Measurements from ENCODE around the gene HOXD11.

HOXD11 gene

DNA sequence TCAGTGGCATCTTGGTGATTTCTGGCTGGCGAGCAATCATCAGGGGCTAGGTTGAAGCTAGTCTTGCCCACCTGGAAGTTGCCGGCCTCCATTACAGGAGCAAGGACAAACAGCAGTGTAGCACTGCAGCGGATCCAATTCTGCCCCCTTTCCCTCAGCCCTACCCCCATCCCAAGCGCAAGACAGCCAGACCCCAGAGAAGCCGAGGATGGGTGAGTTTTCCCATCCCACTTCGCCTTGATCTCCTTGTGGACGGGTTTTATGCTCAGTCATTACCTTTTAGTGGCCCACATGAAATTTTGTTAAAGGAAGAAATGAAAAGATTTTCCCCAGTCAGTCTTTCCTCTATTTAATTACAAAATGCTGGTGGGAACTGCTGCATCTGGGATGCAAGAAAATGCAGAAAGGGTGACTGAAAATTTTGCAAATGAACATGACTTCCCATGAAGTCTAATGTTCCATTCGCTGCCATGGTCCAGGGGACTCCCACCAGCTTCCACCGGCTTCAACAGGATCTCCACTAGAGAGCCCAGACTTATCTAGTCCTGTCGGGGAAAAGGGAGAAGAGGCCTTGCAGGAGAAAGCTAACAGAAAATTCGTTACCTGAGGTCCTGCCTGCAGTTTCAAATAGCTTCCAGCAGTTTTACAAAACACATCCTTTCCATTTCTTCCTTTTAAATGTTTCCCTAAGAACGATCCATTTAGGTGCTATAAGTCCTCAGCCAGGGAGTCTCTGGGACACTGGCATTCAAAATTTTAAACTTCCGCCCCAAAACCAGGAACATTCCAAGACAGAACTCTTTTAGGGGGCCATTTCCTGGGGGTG lies 13.5 kb downstream of the HOXD11 start:
- DNase-seq (ENCODE audit: low spot score), result no peak

GRCh38 chr2:176121190-176122051 lies 14.3 kb downstream of the HOXD11 start:
- DNase-seq (ENCODE audit: low spot score), result no peak

DNA sequence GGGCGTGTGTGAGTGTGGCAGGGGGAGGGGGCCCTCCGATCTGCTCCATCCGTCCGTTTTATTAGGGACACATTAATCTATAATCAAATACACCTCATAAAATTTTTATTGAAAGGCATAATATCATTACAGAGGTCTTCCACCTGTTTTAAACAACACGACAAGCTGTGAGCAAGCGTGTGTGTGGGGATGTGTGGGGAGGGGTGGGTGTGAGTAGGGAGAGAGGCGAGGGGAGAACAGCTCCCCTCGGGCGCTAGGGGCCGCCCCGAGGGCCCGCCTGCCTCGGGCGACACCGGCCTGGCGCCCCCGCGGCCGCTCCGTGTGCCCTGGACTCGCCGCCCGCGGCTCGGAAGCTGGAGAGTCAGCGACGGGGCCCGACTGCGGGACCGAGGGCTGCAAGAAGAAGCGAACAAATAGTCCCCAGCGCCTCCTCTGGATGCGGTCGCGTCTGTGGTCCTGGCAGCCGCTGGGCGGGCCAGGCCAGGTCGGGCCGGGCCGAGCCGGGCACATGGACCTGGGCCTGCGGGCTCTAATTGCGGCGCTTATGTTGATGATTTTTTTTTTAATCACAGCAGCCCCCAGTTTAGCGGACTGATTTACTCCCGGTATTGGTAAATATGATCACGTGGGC lies 15.1 kb downstream of the HOXD11 start:
- DNase-seq (ENCODE audit: low spot score), result no peak

DNA sequence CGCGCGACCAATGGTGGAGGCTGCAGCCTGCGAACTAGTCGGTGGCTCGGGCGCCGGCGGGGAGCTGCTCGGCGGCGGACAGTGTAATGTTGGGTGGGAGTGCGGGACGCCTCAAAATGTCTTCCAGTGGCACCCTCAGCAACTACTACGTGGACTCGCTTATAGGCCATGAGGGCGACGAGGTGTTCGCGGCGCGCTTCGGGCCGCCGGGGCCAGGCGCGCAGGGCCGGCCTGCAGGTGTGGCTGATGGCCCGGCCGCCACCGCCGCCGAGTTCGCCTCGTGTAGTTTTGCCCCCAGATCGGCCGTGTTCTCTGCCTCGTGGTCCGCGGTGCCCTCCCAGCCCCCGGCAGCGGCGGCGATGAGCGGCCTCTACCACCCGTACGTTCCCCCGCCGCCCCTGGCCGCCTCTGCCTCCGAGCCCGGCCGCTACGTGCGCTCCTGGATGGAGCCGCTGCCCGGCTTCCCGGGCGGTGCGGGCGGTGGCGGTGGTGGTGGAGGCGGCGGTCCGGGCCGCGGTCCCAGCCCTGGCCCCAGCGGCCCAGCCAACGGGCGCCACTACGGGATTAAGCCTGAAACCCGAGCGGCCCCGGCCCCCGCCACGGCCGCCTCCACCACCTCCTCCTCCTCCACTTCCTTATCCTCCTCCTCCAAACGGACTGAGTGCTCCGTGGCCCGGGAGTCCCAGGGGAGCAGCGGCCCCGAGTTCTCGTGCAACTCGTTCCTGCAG lies 15.8 kb downstream of the HOXD11 start, which contains the start of gene HOXD9:
Gene HOXD9, plus strand, starts transcription at position 37 of the 728 bp plus-strand sequence. Its CDS starts 50 bp downstream, at position 87.
- no peak for DNase-seq (ENCODE audit: low spot score)

DNA sequence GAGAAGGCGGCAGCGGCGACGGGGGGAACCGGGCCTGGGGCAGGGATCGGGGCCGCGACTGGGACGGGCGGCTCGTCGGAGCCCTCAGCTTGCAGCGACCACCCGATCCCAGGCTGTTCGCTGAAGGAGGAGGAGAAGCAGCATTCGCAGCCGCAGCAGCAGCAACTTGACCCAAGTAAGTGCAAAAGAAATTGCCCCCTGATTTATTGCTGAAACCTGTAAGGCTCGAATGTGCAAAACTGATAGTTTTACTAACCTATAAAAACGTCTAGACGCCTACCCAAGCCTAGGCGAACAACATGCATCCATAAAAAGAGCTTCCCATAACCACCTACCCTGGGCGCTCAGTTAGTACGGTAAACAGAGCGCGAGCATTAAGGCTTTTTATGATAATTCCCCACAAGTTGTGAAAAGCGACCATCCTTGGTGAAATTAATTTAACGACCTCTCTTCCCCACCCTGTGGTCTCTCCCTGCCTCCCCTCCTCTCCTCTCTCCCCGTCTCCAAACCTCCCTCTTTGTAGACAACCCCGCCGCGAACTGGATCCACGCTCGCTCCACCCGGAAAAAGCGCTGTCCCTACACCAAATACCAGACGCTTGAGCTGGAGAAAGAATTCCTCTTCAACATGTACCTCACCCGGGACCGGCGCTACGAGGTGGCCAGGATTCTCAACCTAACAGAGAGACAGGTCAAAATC lies 16.5 kb downstream of the HOXD11 start:
- no peak for DNase-seq (ENCODE audit: low spot score)

DNA sequence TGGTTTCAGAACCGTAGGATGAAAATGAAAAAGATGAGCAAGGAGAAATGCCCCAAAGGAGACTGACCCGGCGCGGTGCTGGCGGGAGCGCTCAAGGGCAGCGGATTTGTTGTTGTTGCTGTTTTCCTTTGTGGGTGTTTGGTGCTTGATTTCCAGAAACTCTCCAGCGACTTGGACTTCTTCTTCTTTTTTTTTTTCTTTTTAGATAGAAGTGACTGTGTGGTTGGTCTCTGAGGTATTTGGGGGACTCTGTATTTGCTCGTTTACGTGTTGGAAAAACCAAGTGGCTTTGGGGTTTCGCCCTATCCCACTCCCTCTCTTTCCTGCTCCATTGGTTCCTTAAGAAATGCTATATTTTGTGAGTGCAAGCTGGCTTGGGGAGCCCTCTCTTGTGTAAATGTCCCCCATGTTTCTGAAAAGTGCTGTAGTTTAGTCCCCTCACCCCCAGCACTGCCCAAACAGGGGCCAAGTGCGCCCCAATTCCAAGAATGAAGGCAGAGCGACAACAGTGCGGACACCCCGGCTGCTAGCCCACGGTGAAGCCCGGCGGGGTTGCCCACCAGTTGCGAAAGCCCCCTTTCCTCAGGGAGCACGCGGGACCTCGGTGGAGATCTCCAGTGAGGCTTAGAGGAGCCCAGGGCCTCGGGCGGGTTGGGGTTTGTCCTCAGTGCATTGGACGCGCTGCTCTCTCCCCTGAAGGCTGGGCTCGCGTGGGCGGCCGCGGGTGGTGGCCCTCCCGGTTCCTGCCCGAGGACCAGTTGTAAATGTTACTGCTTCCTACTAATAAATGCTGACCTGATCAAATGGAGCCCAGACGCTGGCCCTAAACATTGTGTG lies 17.2 kb downstream of the HOXD11 start:
- DNase-seq (ENCODE audit: low spot score), result no peak

- no peak for DNase-seq (ENCODE audit: low spot score)
Observed at GRCh38 chr2:176124947-176125771, 18.1 kb downstream of the HOXD11 start.

GRCh38 chr2:176125772-176126054 lies 18.6 kb downstream of the HOXD11 start:
- DNase-seq (ENCODE audit: low spot score), result no peak

- peak; percentile 54 for DNase-seq (ENCODE audit: low spot score)
Observed at GRCh38 chr2:176126929-176127773, 20.1 kb downstream of the HOXD11 start.

DNA sequence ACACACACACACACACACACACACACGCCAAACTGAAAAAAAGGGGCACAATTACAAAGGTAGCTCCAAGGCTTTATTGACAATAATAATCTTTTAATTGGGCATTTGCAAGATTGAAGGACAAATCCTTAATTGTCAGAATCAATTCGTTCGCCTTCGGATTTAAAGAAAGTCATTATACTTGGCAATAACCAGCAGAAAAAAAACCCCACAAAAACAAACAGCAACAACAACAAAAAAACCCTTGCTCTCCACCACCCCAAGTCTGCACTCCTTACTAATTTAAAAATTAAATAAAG lies 20.6 kb downstream of the HOXD11 start:
- DNase-seq (ENCODE audit: low spot score), result no peak

DNA sequence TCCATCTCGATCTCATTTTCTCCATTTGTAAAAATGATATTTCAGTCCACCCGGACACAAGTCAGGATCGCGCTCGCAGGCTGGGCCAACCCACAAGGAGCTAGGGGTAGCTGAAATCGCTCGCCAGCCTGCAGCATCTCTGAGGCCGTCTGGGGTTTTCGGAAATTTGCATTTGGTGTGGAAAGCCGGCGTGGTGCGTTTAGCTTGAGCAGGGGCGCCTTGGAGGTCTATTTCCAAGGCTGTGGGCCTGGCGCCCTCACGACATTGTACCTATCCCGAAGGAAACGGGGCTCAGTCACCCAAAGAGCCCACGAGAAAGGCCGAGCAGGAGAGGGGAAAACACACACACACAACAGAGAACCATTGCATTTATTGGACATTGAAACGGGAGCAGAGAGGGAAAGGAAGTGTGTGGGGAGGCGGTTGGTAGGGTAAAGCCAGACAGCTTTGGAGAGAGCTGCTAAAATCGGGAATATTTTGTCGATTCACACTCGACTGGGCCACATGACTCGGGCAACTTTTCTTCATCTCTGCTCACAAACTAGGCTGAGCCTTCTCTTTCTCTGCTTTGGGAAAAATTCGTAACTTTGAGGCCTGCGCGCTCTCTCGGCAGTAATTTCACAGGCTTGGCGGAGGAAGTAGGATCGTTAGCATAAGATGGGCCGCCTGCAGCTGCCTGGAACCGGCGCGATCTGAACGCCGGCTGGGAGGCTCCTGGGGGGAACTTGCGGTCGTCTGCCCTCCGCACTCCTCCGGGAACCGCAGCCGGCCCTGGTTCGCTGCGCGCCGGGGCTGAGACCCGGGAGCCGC lies 21.3 kb downstream of the HOXD11 start:
- no peak for DNase-seq (ENCODE audit: low spot score)

GRCh38 chr2:176128982-176129796 lies 22.1 kb downstream of the HOXD11 start, which contains the start of gene HOXD8:
Gene HOXD8, plus strand, starts transcription at chr2:176129705. Its CDS starts 662 bp downstream, at chr2:176130367.
- DNase-seq (ENCODE audit: low spot score), result no peak

DNA sequence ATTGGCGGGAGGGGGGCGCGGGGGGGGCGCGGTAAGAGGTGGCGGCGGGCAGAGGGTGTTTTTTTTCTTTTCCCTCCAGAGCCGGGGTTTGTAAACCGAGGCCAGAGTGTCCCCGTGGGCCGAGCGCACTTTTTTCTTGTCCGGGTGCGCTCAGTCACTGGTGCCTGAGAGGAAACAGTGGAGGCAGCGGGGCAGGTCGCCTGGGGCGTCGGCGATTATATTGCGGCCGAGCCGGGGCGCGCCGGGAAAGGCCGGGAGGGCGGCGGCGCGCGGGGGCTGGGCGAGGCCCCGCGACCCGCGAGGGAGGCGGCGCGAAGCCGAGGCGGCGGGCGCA lies 22.7 kb downstream of the HOXD11 start:
- no peak for DNase-seq (ENCODE audit: low spot score)

- DNase-seq (ENCODE audit: low spot score), result no peak
Observed at GRCh38 chr2:176130147-176130956, 23.3 kb downstream of the HOXD11 start.

- no peak for DNase-seq (ENCODE audit: low spot score)
Observed at GRCh38 chr2:176130957-176131847, 24.1 kb downstream of the HOXD11 start.
